ENCODE measurements around the gene NOTCH1. TPM values are rescaled to one million over a fixed set of nuclear protein-coding genes. Genes with fewer than 3 reads are reported as not detected.

NOTCH1 gene
- total RNA-seq, 1 experiment from 2014 or later = 53.4 TPM

DNA sequence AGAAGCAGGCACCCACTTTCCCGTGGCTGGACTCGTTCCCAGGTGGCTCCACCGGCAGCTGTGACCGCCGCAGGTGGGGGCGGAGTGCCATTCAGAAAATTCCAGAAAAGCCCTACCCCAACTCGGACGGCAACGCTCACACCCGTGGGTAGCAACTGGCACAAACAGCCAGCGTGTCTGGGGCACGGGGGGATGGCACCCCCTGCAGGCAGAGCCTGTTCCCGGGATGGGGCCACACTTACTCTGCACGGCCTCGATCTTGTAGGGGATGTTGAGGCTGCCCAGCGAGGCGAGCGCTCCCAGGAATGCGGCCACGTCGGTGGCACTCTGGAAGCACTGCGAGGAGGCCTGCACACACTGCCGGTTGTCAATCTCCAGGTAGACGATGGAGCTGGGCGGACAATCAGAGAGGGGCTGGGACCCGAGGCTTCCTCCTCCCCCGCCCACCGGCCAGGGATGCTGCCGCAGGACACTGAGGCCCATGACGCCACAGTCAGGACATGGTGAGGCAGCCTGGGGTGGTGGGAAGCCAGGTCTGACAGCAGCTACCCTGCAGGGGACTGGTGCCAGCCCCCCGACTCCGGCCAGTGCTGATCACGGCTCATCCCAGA is 42.8 kb downstream of the NOTCH1 start:
- BruUV-seq (replicated peaks) = no TSS peak

DNA sequence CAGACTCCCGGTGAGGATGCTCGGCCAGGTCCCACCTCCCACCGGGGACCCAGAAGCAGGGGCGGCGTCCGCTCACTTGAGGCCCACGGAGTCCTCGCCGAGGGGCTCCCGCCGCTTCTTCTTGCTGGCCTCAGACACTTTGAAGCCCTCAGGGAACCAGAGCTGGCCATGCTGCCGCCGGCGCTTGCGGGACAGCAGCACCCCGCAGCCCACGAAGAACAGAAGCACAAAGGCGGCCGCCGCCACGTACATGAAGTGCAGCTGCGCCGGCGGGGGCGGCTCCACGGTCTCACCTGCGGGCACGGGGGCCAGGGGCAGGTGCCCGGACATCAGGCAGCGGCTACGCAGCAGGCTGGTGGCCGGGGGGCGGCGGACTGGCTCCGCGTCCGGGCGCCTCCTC is 43.7 kb downstream of the NOTCH1 start:
- DNase-seq (ENCODE audit: unreplicated experiment) = no peak
- no peak overlapping the region for H3K4me3 Mint-ChIP-seq (ENCODE audit: unreplicated experiment)
- peaks cover 83% of the 10 kb centered on the region for H3K36me3 Mint-ChIP-seq (ENCODE audit: insufficient read depth, unreplicated experiment)
- ChIA-PET CTCF (no interaction called here), POLR2A (interaction anchor here (1.2 kb wide), 1 partner anchor 18 kb away, joined by 4 read pairs; no protein-coding TSS in a partner anchor)
- H3K27ac Mint-ChIP-seq (ENCODE audit: low read depth, unreplicated experiment) = no peak overlapping the region
- H3K9me3 Mint-ChIP-seq (ENCODE audit: unreplicated experiment) = no peaks in the 10 kb centered on the region
- H3K27me3 Mint-ChIP-seq (ENCODE audit: insufficient read depth, unreplicated experiment) = no peaks in the 10 kb centered on the region
- intact Hi-C loops (cut with micrococcal nuclease) = no loop called here
- no peaks in the 10 kb centered on the region for H3K4me1 Mint-ChIP-seq (ENCODE audit: insufficient read depth, unreplicated experiment)
- TF ChIP-seq, protein P1, sequence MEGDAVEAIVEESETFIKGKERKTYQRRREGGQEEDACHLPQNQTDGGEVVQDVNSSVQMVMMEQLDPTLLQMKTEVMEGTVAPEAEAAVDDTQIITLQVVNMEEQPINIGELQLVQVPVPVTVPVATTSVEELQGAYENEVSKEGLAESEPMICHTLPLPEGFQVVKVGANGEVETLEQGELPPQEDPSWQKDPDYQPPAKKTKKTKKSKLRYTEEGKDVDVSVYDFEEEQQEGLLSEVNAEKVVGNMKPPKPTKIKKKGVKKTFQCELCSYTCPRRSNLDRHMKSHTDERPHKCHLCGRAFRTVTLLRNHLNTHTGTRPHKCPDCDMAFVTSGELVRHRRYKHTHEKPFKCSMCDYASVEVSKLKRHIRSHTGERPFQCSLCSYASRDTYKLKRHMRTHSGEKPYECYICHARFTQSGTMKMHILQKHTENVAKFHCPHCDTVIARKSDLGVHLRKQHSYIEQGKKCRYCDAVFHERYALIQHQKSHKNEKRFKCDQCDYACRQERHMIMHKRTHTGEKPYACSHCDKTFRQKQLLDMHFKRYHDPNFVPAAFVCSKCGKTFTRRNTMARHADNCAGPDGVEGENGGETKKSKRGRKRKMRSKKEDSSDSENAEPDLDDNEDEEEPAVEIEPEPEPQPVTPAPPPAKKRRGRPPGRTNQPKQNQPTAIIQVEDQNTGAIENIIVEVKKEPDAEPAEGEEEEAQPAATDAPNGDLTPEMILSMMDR (IDR thresholded peaks at IDR 0.05; ENCODE audit: unreplicated experiment) = no peak
- no TSS peak for BruUV-seq (replicated peaks)

More for the DNA sequence above, 42.8 kb downstream of the NOTCH1 start:
- no peak overlapping the region for H3K27ac Mint-ChIP-seq (ENCODE audit: low read depth, unreplicated experiment)
- intact Hi-C loops (cut with micrococcal nuclease) = no loop called here
- peaks cover 83% of the 10 kb centered on the region for H3K36me3 Mint-ChIP-seq (ENCODE audit: insufficient read depth, unreplicated experiment)
- H3K27me3 Mint-ChIP-seq (ENCODE audit: insufficient read depth, unreplicated experiment) = no peaks in the 10 kb centered on the region
- POLR2A ChIA-PET = interaction anchor here (1.2 kb wide), 1 partner anchor 18 kb away, joined by 4 read pairs; no protein-coding TSS in a partner anchor
- H3K4me3 Mint-ChIP-seq (ENCODE audit: unreplicated experiment) = no peak overlapping the region
- TF ChIP-seq, protein P1 (IDR thresholded peaks at IDR 0.05; ENCODE audit: unreplicated experiment) = no peak
- H3K4me1 Mint-ChIP-seq (ENCODE audit: insufficient read depth, unreplicated experiment) = no peaks in the 10 kb centered on the region
- CTCF ChIA-PET = interaction anchor here (0.6 to 1.3 kb wide), 5 partner anchors 14 to 900 kb away, joined by 3 to 8 read pairs (median 3); no protein-coding TSS in a partner anchor
- DNase-seq (ENCODE audit: unreplicated experiment) = no peak
- H3K9me3 Mint-ChIP-seq (ENCODE audit: unreplicated experiment) = no peaks in the 10 kb centered on the region

DNA sequence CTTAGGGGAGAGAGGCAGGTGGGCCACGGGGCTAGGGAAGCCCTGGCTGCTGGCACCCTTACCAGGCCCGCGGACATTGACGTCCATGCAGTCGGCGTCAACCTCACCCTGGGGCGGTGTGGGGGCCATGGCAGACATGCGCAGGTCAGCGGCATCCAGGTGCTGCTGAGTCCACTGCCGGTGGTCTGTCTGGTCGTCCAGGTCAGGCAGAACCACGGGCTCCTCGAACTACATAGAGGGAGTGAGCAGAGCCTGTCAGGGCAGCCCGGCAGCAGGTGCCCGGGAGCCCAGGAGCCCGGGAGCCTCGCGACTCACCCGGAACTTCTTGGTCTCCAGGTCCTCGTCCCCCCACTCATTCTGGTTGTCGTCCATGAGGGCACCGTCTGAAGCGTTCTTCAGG is 44.2 kb downstream of the NOTCH1 start:
- TF ChIP-seq, protein P1 (IDR thresholded peaks at IDR 0.05; ENCODE audit: unreplicated experiment) = no peak
- no peak overlapping the region for H3K4me3 Mint-ChIP-seq (ENCODE audit: unreplicated experiment)
- DNase-seq (ENCODE audit: unreplicated experiment) = no peak
- no TSS peak for BruUV-seq (replicated peaks)
- ChIA-PET POLR2A (no interaction called here), CTCF (no interaction called here)
- no peaks in the 10 kb centered on the region for H3K27me3 Mint-ChIP-seq (ENCODE audit: insufficient read depth, unreplicated experiment)
- H3K27ac Mint-ChIP-seq (ENCODE audit: low read depth, unreplicated experiment) = no peak overlapping the region
- peaks cover 79% of the 10 kb centered on the region for H3K36me3 Mint-ChIP-seq (ENCODE audit: insufficient read depth, unreplicated experiment)
- no peaks in the 10 kb centered on the region for H3K9me3 Mint-ChIP-seq (ENCODE audit: unreplicated experiment)
- H3K4me1 Mint-ChIP-seq (ENCODE audit: insufficient read depth, unreplicated experiment) = no peaks in the 10 kb centered on the region
- intact Hi-C loops (cut with micrococcal nuclease) = no loop called here

DNA sequence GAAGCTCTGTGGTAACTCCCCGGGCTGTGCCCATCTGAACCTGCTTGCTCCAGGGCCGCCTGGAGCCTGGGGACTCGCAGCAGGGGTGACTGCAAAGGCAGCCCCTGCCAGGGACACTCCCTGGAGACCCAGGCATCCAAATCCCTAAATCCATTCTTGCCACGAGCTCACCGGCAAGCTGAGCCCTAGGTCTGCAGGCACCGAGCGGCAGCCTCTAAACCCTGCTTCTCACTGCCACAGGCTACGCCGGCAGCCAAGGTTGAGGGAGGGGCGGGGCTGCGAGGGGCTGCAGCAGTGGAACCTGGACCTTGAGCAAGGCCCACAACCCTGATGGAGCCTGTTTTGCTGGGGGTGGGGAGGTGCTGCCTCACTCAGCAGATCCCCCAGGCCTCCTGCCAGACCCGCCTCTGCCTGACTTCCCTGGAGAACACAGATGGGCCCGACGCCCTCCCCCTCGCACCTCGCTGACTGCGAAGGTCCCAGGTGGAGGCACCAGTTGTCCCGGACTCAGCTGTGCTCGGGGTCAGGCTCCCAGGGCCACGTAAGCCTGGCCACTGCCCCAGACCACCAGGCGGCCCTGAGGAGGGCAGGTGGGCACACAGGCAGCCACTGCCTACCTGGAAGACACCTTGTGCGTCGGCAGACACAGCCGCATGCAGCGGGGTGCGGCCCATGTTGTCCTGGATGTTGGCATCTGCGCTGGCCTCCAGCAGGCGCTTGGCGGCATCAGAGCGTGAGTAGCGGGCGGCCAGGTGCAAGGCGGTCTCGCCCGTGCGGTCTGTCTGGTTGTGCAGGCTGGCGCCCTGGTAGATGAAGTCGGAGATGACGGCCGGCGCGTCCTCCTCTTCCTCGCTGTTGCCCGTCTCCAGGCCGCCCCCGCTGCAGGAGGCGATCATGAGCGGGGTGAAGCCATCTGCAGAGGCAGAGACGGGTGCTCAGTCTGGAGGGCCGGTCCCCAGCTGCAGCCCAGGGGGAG is 45.6 kb downstream of the NOTCH1 start:
- BruUV-seq (replicated peaks) = no TSS peak
- TF ChIP-seq, protein P1 (IDR thresholded peaks at IDR 0.05; ENCODE audit: unreplicated experiment) = no peak
- H3K9me3 Mint-ChIP-seq (ENCODE audit: unreplicated experiment) = no peaks in the 10 kb centered on the region
- no peak for DNase-seq (ENCODE audit: unreplicated experiment)
- no peak overlapping the region for H3K27ac Mint-ChIP-seq (ENCODE audit: low read depth, unreplicated experiment)
- H3K27me3 Mint-ChIP-seq (ENCODE audit: insufficient read depth, unreplicated experiment) = no peaks in the 10 kb centered on the region
- H3K4me1 Mint-ChIP-seq (ENCODE audit: insufficient read depth, unreplicated experiment) = no peaks in the 10 kb centered on the region
- no peak overlapping the region for H3K4me3 Mint-ChIP-seq (ENCODE audit: unreplicated experiment)
- peaks cover 79% of the 10 kb centered on the region for H3K36me3 Mint-ChIP-seq (ENCODE audit: insufficient read depth, unreplicated experiment)
- intact Hi-C loops (cut with micrococcal nuclease) = no loop called here
- ChIA-PET CTCF (interaction anchor here (0.7 kb wide), 1 partner anchor 132 kb away, joined by 3 read pairs; no protein-coding TSS in a partner anchor), POLR2A (no interaction called here)

Data from MCF 10A (cell line).